Stimulated activated CD8-positive, alpha-beta memory T cell treated with anti-CD3 and anti-CD28 coated beads, Interleukin-7, amount 100 ng/mL, for 48 hours (primary cell): ENCODE results near the gene PRLH.

ENCODE experiments used
- DNase-seq, 2 donors: peaks; one replicate each; pipeline ENCODE4 v3.0.0-alpha.2; 2020; ENCODE audit warnings: low read depth in 1 of 2; ENCODE audit errors: extremely low read depth in 1 of 2

PRLH gene

GRCh38 chr2:237566401-237567235 lies at the start of gene PRLH:
PRLH (plus strand) TSS chr2:237566574; CDS start chr2:237566574, 0 bp downstream.
- DNase-seq = no peak

GRCh38 chr2:237517163-237517562 lies 49.2 kb upstream of the PRLH start:
- no peak for DNase-seq

GRCh38 chr2:237517990-237518389 lies 48.4 kb upstream of the PRLH start:
- no peak for DNase-seq

GRCh38 chr2:237519506-237520245 lies 46.7 kb upstream of the PRLH start:
- DNase-seq = no peak

GRCh38 chr2:237520290-237520689 lies 46.1 kb upstream of the PRLH start:
- DNase-seq = no peak

GRCh38 chr2:237524631-237525030 lies 41.7 kb upstream of the PRLH start:
- no peak for DNase-seq

- DNase-seq = no peak
Measured at GRCh38 chr2:237525559-237526157, 40.7 kb upstream of the PRLH start.

- no peak for DNase-seq
Measured at GRCh38 chr2:237527233-237527632, 39.1 kb upstream of the PRLH start.

- DNase-seq = no peak
Measured at GRCh38 chr2:237527766-237528165, 38.6 kb upstream of the PRLH start.

GRCh38 chr2:237529452-237530402 lies 36.6 kb upstream of the PRLH start:
- no peak for DNase-seq

- DNase-seq = no peak
Measured at GRCh38 chr2:237530472-237531433, 35.6 kb upstream of the PRLH start.

GRCh38 chr2:237532160-237532559 lies 34.2 kb upstream of the PRLH start:
- DNase-seq = no peak

- DNase-seq = no peak
Measured at GRCh38 chr2:237533668-237534161, 32.7 kb upstream of the PRLH start.

- DNase-seq = no peak
Measured at GRCh38 chr2:237534380-237534779, 32.0 kb upstream of the PRLH start.

GRCh38 chr2:237535385-237536082 lies 30.8 kb upstream of the PRLH start:
- DNase-seq = no peak

GRCh38 chr2:237536083-237536415 lies 30.3 kb upstream of the PRLH start:
- no peak for DNase-seq

GRCh38 chr2:237536617-237537016 lies 29.8 kb upstream of the PRLH start:
- no peak for DNase-seq

GRCh38 chr2:237538001-237538720 lies 28.2 kb upstream of the PRLH start:
- DNase-seq = no peak
